ENCODE measurements around the gene GIN1. TPM values are rescaled to one million over a fixed set of nuclear protein-coding genes. Genes with fewer than 3 reads are reported as not detected.

The GIN1 gene
- total and polyA plus RNA-seq, 2 experiments from 2014 or later: 5.8 to 9.6 TPM

Other genes starting within 250 kb of the GIN1 start
- 41.7 and 66.9 TPM in 2 replicates for gene PPIP5K2, start 163 bp upstream of the GIN1 start, total RNA-seq (2014; rRNA removed; shearing (Covaris generic))
- gene PPIP5K2, start 163 bp upstream of the GIN1 start, polyA plus RNA-seq (2016; fragmentation: Nextera tagmentation; extraction: Ambion mirVana): 45.4 and 48.0 TPM in 2 replicates
- gene MACIR, start 138.6 kb upstream of the GIN1 start, total RNA-seq (2014; rRNA removed; shearing (Covaris generic)): 26.4 and 27.6 TPM in 2 replicates
- gene MACIR, start 138.6 kb upstream of the GIN1 start, polyA plus RNA-seq (2016; fragmentation: Nextera tagmentation; extraction: Ambion mirVana): 11.7 and 13.4 TPM in 2 replicates